Stimulated activated CD4-positive, alpha-beta T cell treated with anti-CD3 and anti-CD28 coated beads, TNF-alpha, amount 100 ng/mL, for 4 hours (primary cell): Measurements from ENCODE around the gene SWT1.
"Not testable (repeated sequence)": the region's sequence is repeated elsewhere in the genome, so short reads cannot be mapped to it uniquely, and the experiment has no call there.

Source experiments
- DNase-seq, 3 experiments: peaks; one replicate each; pipeline ENCODE4 v3.0.0-alpha.2; 2020; ENCODE audit warnings: low read depth in 3 of 3

Gene SWT1

GRCh38 chr1:185318431-185319138 lies 161.6 kb downstream of the SWT1 start:
- DNase-seq, result no peak

DNA sequence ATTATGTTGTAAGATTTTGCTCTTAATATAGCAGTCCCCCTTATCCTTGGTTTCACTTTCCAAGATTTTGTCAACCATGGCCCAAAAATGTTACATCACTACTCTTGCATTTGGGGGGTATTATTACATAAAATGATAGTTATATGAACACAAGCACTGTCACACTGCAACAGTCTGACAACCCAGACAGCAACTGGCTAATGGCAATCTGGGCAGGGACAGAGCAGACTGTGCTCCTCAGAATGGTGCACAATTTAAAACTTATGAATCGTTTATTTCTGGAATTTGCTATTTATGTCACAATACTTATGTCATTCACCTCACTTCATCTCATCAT lies 162.1 kb downstream of the SWT1 start:
- no peak for DNase-seq

- DNase-seq, result not testable (repeated sequence)
Measured at GRCh38 chr1:185321104-185321503, 164.1 kb downstream of the SWT1 start.

DNA sequence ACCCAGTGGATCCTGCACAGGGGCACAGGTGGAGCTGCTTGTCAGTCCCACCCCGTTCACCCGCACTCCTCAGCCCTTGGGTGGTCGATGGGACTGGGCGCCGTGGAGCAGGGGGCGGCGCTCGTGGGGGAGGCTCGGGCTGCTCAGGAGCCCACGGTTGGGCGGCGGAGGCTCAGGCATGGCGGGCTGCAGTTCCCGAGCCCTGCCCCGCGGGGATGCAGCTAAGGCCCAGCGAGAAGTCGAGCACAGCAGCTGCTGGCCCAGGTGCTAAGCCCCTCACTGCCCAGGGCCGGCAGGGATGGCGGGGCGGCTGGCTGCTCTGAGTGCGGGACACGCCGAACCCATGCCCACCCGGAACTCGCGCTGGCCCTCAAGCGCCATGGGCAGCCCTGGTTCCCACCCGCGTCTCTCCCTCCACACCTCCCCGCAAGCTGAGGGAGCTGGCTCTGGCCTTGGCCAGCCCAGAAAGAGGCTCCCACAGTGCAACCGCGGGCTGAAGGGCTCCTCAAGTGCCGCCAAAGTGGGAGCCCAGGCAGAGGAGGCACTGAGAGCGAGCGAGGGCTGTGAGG lies 164.8 kb downstream of the SWT1 start:
- not testable (repeated sequence) for DNase-seq

DNA sequence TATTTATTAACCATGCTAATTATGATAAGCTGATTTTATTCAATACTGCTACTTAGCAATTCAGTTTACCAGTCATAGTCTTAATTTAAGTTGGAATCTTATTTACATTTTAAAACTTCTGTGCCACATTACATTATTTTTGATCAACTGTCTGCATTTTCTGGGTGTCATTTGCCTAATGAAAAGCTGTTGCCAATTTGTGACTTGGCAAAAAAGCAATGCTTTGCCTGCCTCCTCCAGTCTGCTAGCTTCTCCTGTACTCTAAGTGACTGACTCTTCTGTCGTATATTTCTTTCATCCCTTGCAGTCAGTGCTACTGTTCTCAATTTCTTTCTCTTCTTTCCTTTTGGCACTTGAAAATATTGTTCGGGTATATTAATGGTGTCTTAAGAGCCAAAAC lies 165.7 kb downstream of the SWT1 start:
- DNase-seq, result no peak

DNA sequence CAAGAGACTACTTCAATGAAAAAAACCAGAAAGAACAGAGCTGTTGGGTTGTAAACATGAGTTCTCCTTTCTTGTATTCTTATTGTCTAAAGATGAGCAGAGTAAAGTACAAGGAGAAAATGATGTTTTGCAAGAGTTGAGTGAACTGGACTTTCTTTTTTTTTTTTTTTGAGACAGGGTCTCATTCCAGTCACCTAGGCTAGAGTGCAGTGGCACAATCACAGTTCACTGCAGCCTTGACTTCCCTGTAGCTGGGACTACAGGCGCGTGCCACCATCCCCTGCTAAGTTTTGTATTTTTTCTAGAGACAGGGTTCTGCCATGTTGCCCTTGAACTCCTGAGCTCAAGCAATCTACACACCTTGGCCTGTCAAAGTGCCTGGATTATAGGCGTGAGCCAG lies 167.2 kb downstream of the SWT1 start:
- DNase-seq, result no peak

- no peak for DNase-seq
Measured at GRCh38 chr1:185325413-185325812, 168.4 kb downstream of the SWT1 start.

GRCh38 chr1:185328255-185328654 lies 171.3 kb downstream of the SWT1 start:
- DNase-seq, result no peak

- DNase-seq, result no peak
Measured at GRCh38 chr1:185334182-185334581, 177.2 kb downstream of the SWT1 start.

DNA sequence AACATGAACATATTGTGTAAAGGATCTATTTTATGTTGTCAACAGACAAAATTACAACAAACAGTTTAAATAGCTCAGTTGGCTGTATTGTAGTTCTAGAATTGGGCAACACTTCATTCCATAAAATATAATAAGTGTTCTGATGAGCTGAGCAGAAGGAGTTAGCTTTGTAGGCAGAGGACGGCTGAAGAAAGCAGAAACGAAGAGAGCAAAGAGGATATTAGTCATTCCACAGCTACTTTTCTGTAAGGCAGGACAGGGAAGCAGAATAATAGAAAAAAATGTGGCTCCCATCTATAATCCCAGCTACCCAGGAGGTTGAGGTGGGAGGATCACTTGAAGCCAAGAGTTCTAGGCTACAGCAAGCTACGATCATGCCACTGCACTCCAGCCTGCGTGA lies 180.3 kb downstream of the SWT1 start:
- DNase-seq, result no peak

- DNase-seq, result no peak
Measured at GRCh38 chr1:185338719-185339622, 182.0 kb downstream of the SWT1 start.

DNA sequence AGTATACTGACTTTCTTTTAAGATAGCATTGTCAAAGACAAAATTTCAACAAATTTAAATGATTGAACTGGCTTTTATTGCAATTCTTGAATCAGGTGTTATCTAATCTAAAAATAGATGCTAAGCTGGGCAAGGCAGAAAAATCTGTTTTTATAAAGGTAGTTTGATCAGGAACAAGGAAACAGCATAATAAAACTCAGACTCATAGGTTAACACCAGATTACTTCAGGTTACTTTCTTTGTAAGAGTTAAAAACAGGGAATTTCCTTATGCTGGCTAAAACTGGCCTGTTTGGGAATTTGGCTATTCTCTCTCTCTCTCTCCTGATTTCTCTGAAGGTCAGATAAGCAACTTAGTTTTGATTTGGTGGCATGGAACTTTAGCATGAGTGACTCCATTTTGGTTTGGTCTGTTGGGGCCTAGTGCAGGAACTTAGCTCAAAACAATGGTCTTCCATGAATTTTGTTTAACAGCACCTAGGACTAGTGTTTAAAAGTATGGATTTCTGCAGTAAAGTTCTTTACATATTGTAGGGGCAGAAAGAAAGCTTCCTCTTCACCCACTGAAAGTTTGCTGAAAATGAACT lies 184.3 kb downstream of the SWT1 start:
- no peak for DNase-seq
